Thoracic aorta (tissue), 2 donors: ENCODE results near the gene FAM117A. TPM values are rescaled to one million over a fixed set of nuclear protein-coding genes. Genes with fewer than 3 reads are reported as not detected.
A peak's percentile ranks its signal among the peaks of the same experiment; 100 is the strongest.

Source experiments
- ATAC-seq: fragments of 150-250 bp; one replicate; pipeline ENCODE4 v1.8.0; 2017; ENCODE audit warnings: low read depth; ENCODE audit not compliant: insufficient number of reproducible peaks, low FRiP score
- DNase-seq: peaks from one replicate; pipeline ENCODE4 v3.0.0-alpha.2; 2020; ENCODE audit warnings: low spot score
- H3K27ac ChIP-seq, 2 donors: fragments of 200-600 bp; sonication (generic); 1 replicate in 1 of 2; 2 replicates in 1 of 2; pipeline ENCODE4 v1.5.1; 2016; ENCODE audit warnings: mild to moderate bottlenecking in 2 of 2, moderate library complexity in 2 of 2
- H3K27me3 ChIP-seq: fragments of 200-600 bp; sonication (generic); replicated peaks from 2 replicates; pipeline ENCODE4 v1.6.0; 2016; ENCODE audit warnings: mild to moderate bottlenecking; ENCODE audit not compliant: insufficient read depth
- H3K36me3 ChIP-seq: fragments of 200-600 bp; sonication (generic); one replicate; pipeline ENCODE4 v1.5.1; 2016
- H3K4me1 ChIP-seq, 2 donors: fragments of 200-600 bp; sonication (generic); 1 replicate in 1 of 2; 2 replicates in 1 of 2; pipeline versions ENCODE4 v1.5.1 to v1.6.0; 2016; ENCODE audit warnings: low read depth in 2 of 2, mild to moderate bottlenecking in 1 of 2; ENCODE audit not compliant: control insufficient read depth in 1 of 2
- H3K4me3 ChIP-seq: fragments of 200-600 bp; sonication (generic); 2 replicates; pipeline ENCODE4 v1.5.1; 2016; ENCODE audit warnings: mild to moderate bottlenecking
- H3K9me3 ChIP-seq: fragments of 200-600 bp; sonication (generic); 2 replicates; pipeline ENCODE4 v1.5.1; 2016
- CTCF ChIP-seq: fragments of 200-600 bp; sonication (generic); IDR thresholded peaks from one replicate; pipeline ENCODE4 v1.5.1; 2019; ENCODE audit warnings: antibody characterized with exemption
- total RNA-seq, 2 donors: library from RNA; depleted of rRNA; stranded (reverse); fragments of >200 nt; gene quantifications; one replicate each; pipeline versions ENCODE4 v1.1.0 to v1.2.3, GENCODE V29; 2016

Gene FAM117A
- total RNA-seq, 2 donors from 2014 or later: 12.1 to 23.7 TPM

GRCh38 chr17:49730785-49731434 is 33.0 kb downstream of the FAM117A start:
- no peaks in the 10 kb centered on the region for H3K27me3 ChIP-seq
- peak overlapping the region; percentile 57 to 72 for H3K27ac ChIP-seq
- no peak overlapping the region for H3K4me3 ChIP-seq
- peaks cover 20 to 51% of the 10 kb centered on the region in 2 donors for H3K4me1 ChIP-seq
- DNase-seq (no peak), ATAC-seq (no peak)
- H3K36me3 ChIP-seq: no peaks in the 10 kb centered on the region
- TF ChIP-seq CTCF: no peak
- H3K9me3 ChIP-seq: no peaks in the 10 kb centered on the region

- DNase-seq (peak; percentile 21), ATAC-seq (peak; percentile 54)
- Histone ChIP-seq H3K4me1 (peaks cover 20 to 51% of the 10 kb centered on the region in 2 donors), H3K27me3 (no peaks in the 10 kb centered on the region), H3K9me3 (no peaks in the 10 kb centered on the region), H3K27ac (peak overlapping the region; percentile 57 to 72), H3K4me3 (no peak overlapping the region), H3K36me3 (no peaks in the 10 kb centered on the region)
- no peak for TF ChIP-seq CTCF
These were observed 33.7 kb downstream of the FAM117A start for GRCh38 chr17:49730078-49730784.

- DNase-seq (no peak), ATAC-seq (peak; percentile 30)
- no peak for TF ChIP-seq CTCF
- H3K4me1 ChIP-seq: peaks cover 20 to 51% of the 10 kb centered on the region in 2 donors
- peak overlapping the region; percentile 57 to 72 for H3K27ac ChIP-seq
- H3K27me3 ChIP-seq: no peaks in the 10 kb centered on the region
- H3K9me3 ChIP-seq: no peaks in the 10 kb centered on the region
- H3K4me3 ChIP-seq: no peak overlapping the region
- H3K36me3 ChIP-seq: no peaks in the 10 kb centered on the region
These were observed 34.9 kb downstream of the FAM117A start for GRCh38 chr17:49729069-49729468.

- Histone ChIP-seq H3K36me3 (no peaks in the 10 kb centered on the region), H3K4me1 (peaks cover 20 to 55% of the 10 kb centered on the region in 2 donors), H3K27me3 (no peaks in the 10 kb centered on the region), H3K4me3 (no peak overlapping the region), H3K27ac (peak overlapping the region in 1 of 2 donors; percentile 57), H3K9me3 (no peaks in the 10 kb centered on the region)
- no peak for TF ChIP-seq CTCF
- ATAC-seq (no peak), DNase-seq (no peak)
These were observed 35.5 kb downstream of the FAM117A start for GRCh38 chr17:49728425-49728824.

GRCh38 chr17:49727380-49727779 is 36.6 kb downstream of the FAM117A start:
- TF ChIP-seq CTCF: no peak
- H3K36me3 ChIP-seq: no peaks in the 10 kb centered on the region
- no peak overlapping the region for H3K4me3 ChIP-seq
- peaks cover 20 to 59% of the 10 kb centered on the region in 2 donors for H3K4me1 ChIP-seq
- no peaks in the 10 kb centered on the region for H3K9me3 ChIP-seq
- no peak overlapping the region for H3K27ac ChIP-seq
- ATAC-seq (no peak), DNase-seq (no peak)
- no peaks in the 10 kb centered on the region for H3K27me3 ChIP-seq
